Measurements from ENCODE around the gene LRMDA. TPM values are rescaled to one million over a fixed set of nuclear protein-coding genes. Genes with fewer than 3 reads are reported as not detected.

The LRMDA gene
- total RNA-seq, 1 donor from 2014 or later = 18.7 TPM

DNA sequence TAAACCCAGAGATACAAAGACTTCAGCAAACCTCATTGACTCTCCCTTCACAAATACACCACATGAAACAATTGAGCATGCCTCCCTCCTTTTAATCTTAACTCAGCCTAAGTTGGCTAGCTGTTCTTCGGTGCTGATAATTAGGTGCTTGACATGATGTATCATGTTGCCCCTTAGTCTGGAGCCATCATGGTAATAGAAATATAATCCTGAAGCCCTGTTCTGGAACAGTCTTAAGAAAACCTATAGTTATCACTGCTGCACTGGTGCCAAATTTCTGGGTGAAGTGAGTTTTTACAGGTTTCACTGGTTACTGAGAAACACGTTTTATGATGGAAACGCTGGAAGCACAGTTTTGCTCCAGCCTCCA lies 306.1 kb downstream of the LRMDA start:
- no peaks in the 10 kb centered on the region for H3K36me3 ChIP-seq (ENCODE audit: control insufficient read depth, insufficient read depth, low read length)
- no peak for DNase-seq (ENCODE audit: low read depth)
- no peaks in the 10 kb centered on the region for H3K27me3 ChIP-seq (ENCODE audit: control insufficient read depth, insufficient read depth, low read length)
- H3K4me3 ChIP-seq (ENCODE audit: low read depth, low read length) = no peak overlapping the region
- TF ChIP-seq, protein P1, sequence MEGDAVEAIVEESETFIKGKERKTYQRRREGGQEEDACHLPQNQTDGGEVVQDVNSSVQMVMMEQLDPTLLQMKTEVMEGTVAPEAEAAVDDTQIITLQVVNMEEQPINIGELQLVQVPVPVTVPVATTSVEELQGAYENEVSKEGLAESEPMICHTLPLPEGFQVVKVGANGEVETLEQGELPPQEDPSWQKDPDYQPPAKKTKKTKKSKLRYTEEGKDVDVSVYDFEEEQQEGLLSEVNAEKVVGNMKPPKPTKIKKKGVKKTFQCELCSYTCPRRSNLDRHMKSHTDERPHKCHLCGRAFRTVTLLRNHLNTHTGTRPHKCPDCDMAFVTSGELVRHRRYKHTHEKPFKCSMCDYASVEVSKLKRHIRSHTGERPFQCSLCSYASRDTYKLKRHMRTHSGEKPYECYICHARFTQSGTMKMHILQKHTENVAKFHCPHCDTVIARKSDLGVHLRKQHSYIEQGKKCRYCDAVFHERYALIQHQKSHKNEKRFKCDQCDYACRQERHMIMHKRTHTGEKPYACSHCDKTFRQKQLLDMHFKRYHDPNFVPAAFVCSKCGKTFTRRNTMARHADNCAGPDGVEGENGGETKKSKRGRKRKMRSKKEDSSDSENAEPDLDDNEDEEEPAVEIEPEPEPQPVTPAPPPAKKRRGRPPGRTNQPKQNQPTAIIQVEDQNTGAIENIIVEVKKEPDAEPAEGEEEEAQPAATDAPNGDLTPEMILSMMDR (IDR thresholded peaks at IDR 0.05; ENCODE audit: insufficient read depth, low read length, poor library complexity, severe bottlenecking) = no peak

DNA sequence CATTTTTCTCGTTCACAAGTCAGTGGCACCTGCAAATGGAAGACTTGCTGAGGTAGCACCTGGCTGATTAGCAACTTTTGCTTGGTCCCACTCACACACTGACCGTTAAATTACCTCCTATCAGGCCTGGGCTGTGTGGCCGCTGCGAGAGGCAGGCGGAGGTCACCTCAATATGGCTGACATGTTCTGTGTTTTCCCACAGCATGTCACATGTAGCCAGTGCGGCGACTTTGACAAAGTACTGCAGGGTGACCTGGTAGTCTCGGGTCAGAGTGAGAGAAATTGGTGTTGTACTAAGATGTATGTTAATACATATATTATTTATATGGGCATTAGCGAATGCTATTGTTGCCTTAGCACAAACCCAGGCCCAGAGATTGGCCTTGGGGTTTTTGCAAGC lies 307.5 kb downstream of the LRMDA start:
- H3K36me3 ChIP-seq (ENCODE audit: control insufficient read depth, insufficient read depth, low read length) = no peaks in the 10 kb centered on the region
- DNase-seq (ENCODE audit: low read depth) = no peak
- TF ChIP-seq, protein P1 (IDR thresholded peaks at IDR 0.05; ENCODE audit: insufficient read depth, low read length, poor library complexity, severe bottlenecking) = no peak
- H3K27me3 ChIP-seq (ENCODE audit: control insufficient read depth, insufficient read depth, low read length) = no peaks in the 10 kb centered on the region
- no peak overlapping the region for H3K4me3 ChIP-seq (ENCODE audit: low read depth, low read length)

DNA sequence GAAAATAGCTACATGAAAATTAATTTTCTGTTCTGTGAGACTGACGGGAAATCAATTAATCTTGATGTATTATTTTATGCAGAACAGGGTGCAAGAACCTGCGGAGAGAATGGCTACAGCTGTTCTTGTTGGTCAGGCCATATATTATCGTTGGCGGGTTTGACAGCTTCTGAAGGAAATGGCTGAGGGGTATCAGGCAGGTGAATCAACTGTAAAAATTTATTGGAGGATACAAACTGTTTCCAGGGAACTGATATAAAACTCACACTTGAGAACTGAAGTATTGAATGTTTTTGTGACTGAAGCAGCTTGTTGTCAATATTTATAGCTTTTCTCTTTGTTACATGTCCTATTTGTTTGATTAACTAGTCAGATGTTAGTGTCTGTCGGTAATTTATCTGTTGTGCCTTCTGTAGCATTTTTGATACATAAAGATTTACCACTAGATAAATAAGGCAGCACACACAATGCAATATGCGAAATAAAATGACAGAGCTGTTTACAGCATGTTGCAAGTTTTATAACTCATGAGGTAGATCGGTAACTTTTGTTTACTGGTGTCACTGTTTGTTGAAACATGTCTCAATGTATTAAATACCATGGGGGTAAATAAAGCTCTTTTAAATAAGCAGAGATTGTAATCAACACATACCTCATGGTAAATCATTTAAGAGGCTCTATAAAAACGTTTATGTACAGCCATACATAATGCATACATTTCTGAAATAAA lies 308.2 kb downstream of the LRMDA start:
- H3K36me3 ChIP-seq (ENCODE audit: control insufficient read depth, insufficient read depth, low read length) = no peaks in the 10 kb centered on the region
- TF ChIP-seq, protein P1 (IDR thresholded peaks at IDR 0.05; ENCODE audit: insufficient read depth, low read length, poor library complexity, severe bottlenecking) = no peak
- H3K27me3 ChIP-seq (ENCODE audit: control insufficient read depth, insufficient read depth, low read length) = no peaks in the 10 kb centered on the region
- no peak overlapping the region for H3K4me3 ChIP-seq (ENCODE audit: low read depth, low read length)
- no peak for DNase-seq (ENCODE audit: low read depth)

DNA sequence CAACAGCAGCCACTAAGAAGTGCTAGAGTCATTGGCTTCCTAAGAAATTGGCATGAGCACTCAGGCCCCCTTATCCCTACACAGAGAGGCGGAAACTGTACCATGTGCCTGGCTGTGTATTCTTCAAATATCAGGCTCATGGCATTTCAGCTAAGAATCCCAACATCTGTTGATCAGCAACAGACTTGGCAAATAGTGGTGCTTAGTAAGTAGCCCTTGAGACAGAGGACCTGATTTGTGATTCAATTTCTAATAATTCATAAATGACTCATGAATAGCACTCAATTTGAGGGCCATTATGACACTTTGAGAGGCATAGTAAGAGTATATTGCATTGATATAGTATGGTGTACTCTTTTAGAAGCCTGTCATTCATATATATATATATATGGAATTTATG lies 309.1 kb downstream of the LRMDA start:
- Histone ChIP-seq H3K36me3 (ENCODE audit: control insufficient read depth, insufficient read depth, low read length) (no peaks in the 10 kb centered on the region), H3K4me3 (ENCODE audit: low read depth, low read length) (no peak overlapping the region), H3K27me3 (ENCODE audit: control insufficient read depth, insufficient read depth, low read length) (no peaks in the 10 kb centered on the region)
- DNase-seq (ENCODE audit: low read depth) = no peak
- TF ChIP-seq, protein P1 (IDR thresholded peaks at IDR 0.05; ENCODE audit: insufficient read depth, low read length, poor library complexity, severe bottlenecking) = no peak

GRCh38 chr10:75742355-75742754 lies 310.9 kb downstream of the LRMDA start:
- DNase-seq (ENCODE audit: low read depth) = no peak
- TF ChIP-seq, protein P1 (IDR thresholded peaks at IDR 0.05; ENCODE audit: insufficient read depth, low read length, poor library complexity, severe bottlenecking) = no peak
- Histone ChIP-seq H3K36me3 (ENCODE audit: control insufficient read depth, insufficient read depth, low read length) (no peaks in the 10 kb centered on the region), H3K27me3 (ENCODE audit: control insufficient read depth, insufficient read depth, low read length) (no peaks in the 10 kb centered on the region), H3K4me3 (ENCODE audit: low read depth, low read length) (no peak overlapping the region)

DNA sequence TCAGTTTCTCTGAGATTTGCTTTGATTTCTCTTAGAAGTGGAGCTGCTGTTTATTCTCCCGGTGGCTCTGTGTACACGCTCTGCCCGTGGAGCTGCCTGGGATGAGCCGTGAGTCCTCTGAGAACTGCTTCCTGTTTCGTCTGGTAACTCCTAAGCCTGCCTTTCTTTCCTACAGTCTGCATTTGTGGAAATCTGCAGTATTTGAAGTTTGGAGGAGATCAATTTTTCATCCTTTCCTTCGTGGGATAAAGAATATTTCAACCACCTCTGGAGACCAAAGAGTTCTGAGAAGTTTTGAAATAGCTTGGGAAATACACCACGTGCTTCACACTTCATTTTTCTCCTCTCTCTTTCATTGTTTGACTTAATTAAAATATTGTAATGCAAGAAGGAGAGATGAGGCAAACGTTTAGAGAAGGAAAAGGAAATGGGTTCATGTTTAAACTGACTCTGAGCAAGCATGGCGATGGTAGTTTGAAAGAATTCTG lies 311.9 kb downstream of the LRMDA start:
- no peak for DNase-seq (ENCODE audit: low read depth)
- H3K36me3 ChIP-seq (ENCODE audit: control insufficient read depth, insufficient read depth, low read length) = no peaks in the 10 kb centered on the region
- TF ChIP-seq, protein P1 (IDR thresholded peaks at IDR 0.05; ENCODE audit: insufficient read depth, low read length, poor library complexity, severe bottlenecking) = no peak
- no peak overlapping the region for H3K4me3 ChIP-seq (ENCODE audit: low read depth, low read length)
- no peaks in the 10 kb centered on the region for H3K27me3 ChIP-seq (ENCODE audit: control insufficient read depth, insufficient read depth, low read length)
